ENCODE measurements around the gene TAB3. TPM values are rescaled to one million over a fixed set of nuclear protein-coding genes. Genes with fewer than 3 reads are reported as not detected.
A peak's percentile ranks its signal among the peaks of the same experiment; 100 is the strongest.

The TAB3 gene
- total RNA-seq, 1 donor = 19.5 TPM

GRCh38 chrX:30930143-30930542, 41.1 kb upstream of the TAB3 start:
- TF ChIP-seq CTCF (IDR thresholded peaks at IDR 0.05; ENCODE audit: insufficient read depth, low read length) = no peak
- no peak overlapping the region for H3K4me3 ChIP-seq (ENCODE audit: low read depth, low read length)
- DNase-seq (ENCODE audit: low read depth) = no peak

- TF ChIP-seq CTCF (IDR thresholded peaks at IDR 0.05; ENCODE audit: insufficient read depth, low read length) = no peak
- no peak for DNase-seq (ENCODE audit: low read depth)
- H3K4me3 ChIP-seq (ENCODE audit: low read depth, low read length) = no peak overlapping the region
Measured at GRCh38 chrX:30920271-30920670, 31.2 kb upstream of the TAB3 start.

GRCh38 chrX:30918480-30918879, 29.4 kb upstream of the TAB3 start:
- H3K4me3 ChIP-seq (ENCODE audit: low read depth, low read length) = no peak overlapping the region
- no peak for DNase-seq (ENCODE audit: low read depth)
- no peak for TF ChIP-seq CTCF (IDR thresholded peaks at IDR 0.05; ENCODE audit: insufficient read depth, low read length)

GRCh38 chrX:30913492-30913891, 24.4 kb upstream of the TAB3 start:
- no peak for TF ChIP-seq CTCF (IDR thresholded peaks at IDR 0.05; ENCODE audit: insufficient read depth, low read length)
- no peak for DNase-seq (ENCODE audit: low read depth)
- no peak overlapping the region for H3K4me3 ChIP-seq (ENCODE audit: low read depth, low read length)

- TF ChIP-seq CTCF (IDR thresholded peaks at IDR 0.05; ENCODE audit: insufficient read depth, low read length) = no peak
- no peak overlapping the region for H3K4me3 ChIP-seq (ENCODE audit: low read depth, low read length)
- peak; percentile 10 for DNase-seq (ENCODE audit: low read depth)
Measured at GRCh38 chrX:30910124-30910860, 21.2 kb upstream of the TAB3 start.

- TF ChIP-seq CTCF (IDR thresholded peaks at IDR 0.05; ENCODE audit: insufficient read depth, low read length) = no peak
- no peak overlapping the region for H3K4me3 ChIP-seq (ENCODE audit: low read depth, low read length)
- peak; percentile 69 for DNase-seq (ENCODE audit: low read depth)
Measured at GRCh38 chrX:30906726-30907125, 17.7 kb upstream of the TAB3 start.

GRCh38 chrX:30905321-30905720, 16.3 kb upstream of the TAB3 start:
- TF ChIP-seq CTCF (IDR thresholded peaks at IDR 0.05; ENCODE audit: insufficient read depth, low read length) = no peak

More at GRCh38 chrX:30905321-30905720, 16.3 kb upstream of the TAB3 start:
- no peak overlapping the region for H3K4me3 ChIP-seq (ENCODE audit: low read depth, low read length)
- DNase-seq (ENCODE audit: low read depth) = no peak
